ENCODE measurements around the gene GPR146.

Gene GPR146

DNA sequence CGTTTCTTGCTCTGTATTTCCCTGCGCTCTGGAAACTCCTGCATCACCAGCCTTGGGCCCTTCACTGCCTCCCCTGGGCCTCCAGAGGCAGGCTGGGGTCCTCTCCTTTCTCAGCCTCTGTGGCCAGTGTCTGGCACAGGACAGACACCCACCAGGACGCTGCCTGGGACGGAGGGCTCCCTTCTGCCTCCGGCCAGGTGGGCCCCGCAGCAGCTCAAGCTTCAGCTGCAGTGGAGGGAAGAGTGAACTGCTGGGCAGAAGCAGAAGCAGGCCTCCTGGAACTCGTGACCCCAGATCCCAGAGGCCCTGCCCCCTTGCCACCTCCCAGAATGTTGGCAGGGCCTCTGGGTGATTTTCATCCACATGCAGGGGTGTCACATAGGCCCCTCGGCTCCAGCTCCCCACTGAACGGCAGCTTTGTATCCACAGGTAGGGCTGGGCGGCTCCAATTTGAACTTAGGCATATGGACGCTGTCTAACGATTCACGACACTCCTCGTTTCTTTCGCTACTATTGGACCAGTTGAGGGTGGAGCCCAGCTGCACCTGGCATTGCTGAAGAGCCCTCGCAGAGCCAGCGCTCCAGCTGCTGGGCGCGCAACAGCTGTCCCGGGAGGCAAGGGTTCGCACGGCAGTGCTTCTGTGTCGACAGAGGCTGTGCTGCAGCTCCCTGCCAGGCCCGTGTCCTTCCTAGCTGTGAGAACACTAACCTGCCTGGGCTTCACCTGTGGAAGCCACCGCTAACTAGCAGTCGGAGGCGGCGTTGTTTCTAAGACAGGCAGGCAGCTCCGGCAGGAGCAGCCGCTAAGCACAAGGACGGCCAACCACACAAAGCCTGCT, 18.4 kb upstream of the GPR146 start:
- Histone ChIP-seq H3K27me3 (replicated peaks; ENCODE audit: insufficient read depth, low read length) (no peaks in the 10 kb centered on the region), H3K9ac (ENCODE audit: low read length) (no peak overlapping the region), H3K9me3 (replicated peaks; ENCODE audit: insufficient read depth, low read length) (no peaks in the 10 kb centered on the region), H3K4me1 (ENCODE audit: low read length) (peaks cover 24% of the 10 kb centered on the region), H3K4me2 (ENCODE audit: low read depth, low read length) (no peak overlapping the region), H3K9me2 (replicated peaks; ENCODE audit: insufficient read depth, low read length) (no peaks in the 10 kb centered on the region), H3K79me2 (ENCODE audit: low read length) (peaks cover 47% of the 10 kb centered on the region), H3K27ac (ENCODE audit: low read length) (no peak overlapping the region), H3F3A (ENCODE audit: insufficient read depth, low read length) (peaks cover 20% of the 10 kb centered on the region), H3K4me3 (ENCODE audit: low read length) (no peak overlapping the region), H3K36me3 (replicated peaks; ENCODE audit: insufficient read depth, low read length) (no peaks in the 10 kb centered on the region; the same call in 1 of the 2 replicates), H4K20me1 (ENCODE audit: insufficient read depth, low read length) (no peaks in the 10 kb centered on the region), H2AFZ (ENCODE audit: low read length) (no peak overlapping the region)
- TF ChIP-seq CTCF (IDR thresholded peaks at IDR 0.05; ENCODE audit: low read length) (no peak), EZH2 (optimal IDR thresholded peaks at IDR 0.05; ENCODE audit: low read depth, low read length) (no peak), EZH2phosphoT487 (IDR thresholded peaks at IDR 0.05; ENCODE audit: low read length) (no peak)
- no peak for DNase-seq

- Histone ChIP-seq H3K9me3 (replicated peaks; ENCODE audit: insufficient read depth, low read length) (no peaks in the 10 kb centered on the region), H3K4me1 (ENCODE audit: low read length) (peaks cover 24% of the 10 kb centered on the region), H3K4me3 (ENCODE audit: low read length) (no peak overlapping the region), H3K9me2 (replicated peaks; ENCODE audit: insufficient read depth, low read length) (no peaks in the 10 kb centered on the region), H3K36me3 (replicated peaks; ENCODE audit: insufficient read depth, low read length) (no peaks in the 10 kb centered on the region; the same call in 1 of the 2 replicates), H3K79me2 (ENCODE audit: low read length) (peaks cover 43% of the 10 kb centered on the region), H4K20me1 (ENCODE audit: insufficient read depth, low read length) (no peaks in the 10 kb centered on the region), H3F3A (ENCODE audit: insufficient read depth, low read length) (peaks cover 20% of the 10 kb centered on the region), H2AFZ (ENCODE audit: low read length) (no peak overlapping the region), H3K27me3 (replicated peaks; ENCODE audit: insufficient read depth, low read length) (no peaks in the 10 kb centered on the region), H3K4me2 (ENCODE audit: low read depth, low read length) (no peak overlapping the region), H3K9ac (ENCODE audit: low read length) (no peak overlapping the region), H3K27ac (ENCODE audit: low read length) (no peak overlapping the region)
- TF ChIP-seq EZH2phosphoT487 (IDR thresholded peaks at IDR 0.05; ENCODE audit: low read length) (no peak), EZH2 (optimal IDR thresholded peaks at IDR 0.05; ENCODE audit: low read depth, low read length) (no peak), CTCF (IDR thresholded peaks at IDR 0.05; ENCODE audit: low read length) (no peak)
- DNase-seq = no peak
These were observed 17.6 kb upstream of the GPR146 start for GRCh38 chr7:1026721-1027161.

GRCh38 chr7:1027242-1028043, 16.9 kb upstream of the GPR146 start:
- Histone ChIP-seq H2AFZ (ENCODE audit: low read length) (no peak overlapping the region), H3K4me1 (ENCODE audit: low read length) (peaks cover 24% of the 10 kb centered on the region), H3K9ac (ENCODE audit: low read length) (peak overlapping the region; percentile 76; the same call in 1 of the 2 replicates), H3K36me3 (replicated peaks; ENCODE audit: insufficient read depth, low read length) (no peaks in the 10 kb centered on the region; the same call in 1 of the 2 replicates), H3K4me3 (ENCODE audit: low read length) (peak overlapping the region; percentile 58), H4K20me1 (ENCODE audit: insufficient read depth, low read length) (no peaks in the 10 kb centered on the region), H3K79me2 (ENCODE audit: low read length) (peaks cover 36% of the 10 kb centered on the region), H3K27ac (ENCODE audit: low read length) (no peak overlapping the region), H3K4me2 (ENCODE audit: low read depth, low read length) (peak overlapping the region; percentile 81), H3F3A (ENCODE audit: insufficient read depth, low read length) (peaks cover 20% of the 10 kb centered on the region), H3K9me2 (replicated peaks; ENCODE audit: insufficient read depth, low read length) (no peaks in the 10 kb centered on the region), H3K9me3 (replicated peaks; ENCODE audit: insufficient read depth, low read length) (no peaks in the 10 kb centered on the region), H3K27me3 (replicated peaks; ENCODE audit: insufficient read depth, low read length) (no peaks in the 10 kb centered on the region)
- TF ChIP-seq CTCF (IDR thresholded peaks at IDR 0.05; ENCODE audit: low read length) (no peak), EZH2 (optimal IDR thresholded peaks at IDR 0.05; ENCODE audit: low read depth, low read length) (no peak), EZH2phosphoT487 (IDR thresholded peaks at IDR 0.05; ENCODE audit: low read length) (no peak)
- no peak for DNase-seq

Measured in MM.1S (cell line).